Measurements from ENCODE around the gene ACBD6.

Gene ACBD6

DNA sequence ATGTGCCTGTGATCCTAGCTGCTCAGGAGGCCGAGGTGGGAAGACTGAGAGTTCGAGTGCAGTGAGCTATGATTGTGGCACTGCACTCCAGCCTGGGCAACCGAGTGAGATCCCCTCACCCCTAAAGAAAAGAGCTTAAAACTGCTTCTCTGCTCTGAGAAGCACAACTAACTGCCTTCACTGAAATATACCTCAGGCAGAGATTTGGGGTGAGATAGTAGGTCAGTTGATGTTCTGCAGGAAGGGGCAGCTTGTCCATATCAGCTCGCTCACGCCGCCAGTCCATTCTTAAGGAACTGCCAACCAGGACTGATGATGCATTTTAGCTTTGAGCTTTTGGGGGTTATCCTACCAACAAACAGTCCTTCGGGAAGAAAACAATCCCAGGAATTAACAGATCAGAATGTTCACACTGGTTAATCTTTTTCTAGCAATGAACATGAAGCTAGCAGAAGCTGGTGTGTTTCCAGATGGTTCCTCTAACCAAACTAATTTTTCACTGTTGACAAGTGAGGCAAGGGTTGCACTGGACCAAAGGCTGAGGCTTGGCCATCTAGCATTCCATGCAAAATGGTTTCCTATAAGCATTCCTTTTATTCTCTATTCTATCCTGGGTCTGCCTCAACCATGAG lies 240.7 kb downstream of the ACBD6 start:
- Histone ChIP-seq H3K4me3 (ENCODE audit: low read length) (no peak overlapping the region), H3K36me3 (ENCODE audit: insufficient read depth, low read depth, low read length) (no peaks in the 10 kb centered on the region), H3K9me3 (ENCODE audit: insufficient read depth, low read depth, low read length) (no peaks in the 10 kb centered on the region), H3K27ac (ENCODE audit: low read length) (no peak overlapping the region), H3K9ac (ENCODE audit: low read depth, low read length) (no peak overlapping the region), H3K4me1 (ENCODE audit: insufficient read depth, low read length) (no peaks in the 10 kb centered on the region; the same call in 1 of the 2 replicates), H3K27me3 (ENCODE audit: insufficient read depth, low read length) (peaks cover 3% of the 10 kb centered on the region; the same call in 1 of the 2 replicates)

DNA sequence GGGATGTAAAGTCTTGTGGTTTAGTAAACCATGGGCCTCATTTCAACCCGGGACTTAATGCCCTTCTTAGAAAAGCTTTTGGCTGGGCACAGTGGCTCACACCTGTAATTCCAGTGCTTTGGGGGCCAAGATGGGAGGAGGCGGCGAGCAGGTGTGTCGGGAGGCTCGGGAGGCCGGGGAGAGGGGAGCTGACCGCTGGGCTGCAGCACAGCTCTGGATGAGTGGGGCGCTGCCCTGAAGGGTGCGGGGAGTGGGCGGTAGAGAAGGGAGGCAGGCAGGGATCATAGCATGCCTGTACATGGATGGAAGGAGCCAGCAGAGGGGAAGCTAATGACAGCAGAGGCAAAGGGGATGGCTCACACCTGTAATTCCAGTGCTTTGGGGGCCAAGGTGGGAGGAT lies 241.3 kb downstream of the ACBD6 start:
- Histone ChIP-seq H3K9ac (ENCODE audit: low read depth, low read length) (no peak overlapping the region), H3K27me3 (ENCODE audit: insufficient read depth, low read length) (peaks cover 3% of the 10 kb centered on the region; the same call in 1 of the 2 replicates), H3K9me3 (ENCODE audit: insufficient read depth, low read depth, low read length) (no peaks in the 10 kb centered on the region)

DNA sequence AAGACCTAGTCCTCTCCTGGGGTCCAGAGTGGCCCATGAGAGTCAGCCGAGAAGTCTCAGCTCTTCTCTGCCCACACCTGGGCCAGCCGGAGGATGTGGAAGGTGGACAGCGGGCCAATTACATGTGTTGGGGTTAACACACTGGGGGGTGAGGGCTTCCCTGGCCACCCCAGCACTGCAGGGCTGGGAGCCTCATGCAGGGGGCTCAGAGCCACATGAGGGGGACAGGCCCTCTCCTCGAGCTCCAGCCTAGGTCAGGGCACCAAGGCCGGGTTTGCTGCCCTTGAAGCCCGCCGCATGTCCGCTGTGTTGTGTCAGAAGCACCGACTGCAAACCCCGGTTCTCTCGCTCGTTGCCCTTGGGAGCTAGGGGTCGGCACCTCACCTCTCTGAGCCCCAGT lies 241.8 kb downstream of the ACBD6 start:
- H3K4me1 ChIP-seq (ENCODE audit: insufficient read depth, low read length): no peaks in the 10 kb centered on the region; the same call in 1 of the 2 replicates
- no peak overlapping the region for H3K27ac ChIP-seq (ENCODE audit: low read length)
- peaks cover 3% of the 10 kb centered on the region; the same call in 1 of the 2 replicates for H3K27me3 ChIP-seq (ENCODE audit: insufficient read depth, low read length)
- no peak overlapping the region for H3K4me3 ChIP-seq (ENCODE audit: low read length)
- H3K36me3 ChIP-seq (ENCODE audit: insufficient read depth, low read depth, low read length): no peaks in the 10 kb centered on the region
- no peaks in the 10 kb centered on the region for H3K9me3 ChIP-seq (ENCODE audit: insufficient read depth, low read depth, low read length)
- H3K9ac ChIP-seq (ENCODE audit: low read depth, low read length): no peak overlapping the region

More for the DNA sequence above, 241.3 kb downstream of the ACBD6 start:
- Histone ChIP-seq H3K4me1 (ENCODE audit: insufficient read depth, low read length) (no peaks in the 10 kb centered on the region; the same call in 1 of the 2 replicates), H3K36me3 (ENCODE audit: insufficient read depth, low read depth, low read length) (no peaks in the 10 kb centered on the region), H3K27ac (ENCODE audit: low read length) (no peak overlapping the region), H3K4me3 (ENCODE audit: low read length) (no peak overlapping the region)

DNA sequence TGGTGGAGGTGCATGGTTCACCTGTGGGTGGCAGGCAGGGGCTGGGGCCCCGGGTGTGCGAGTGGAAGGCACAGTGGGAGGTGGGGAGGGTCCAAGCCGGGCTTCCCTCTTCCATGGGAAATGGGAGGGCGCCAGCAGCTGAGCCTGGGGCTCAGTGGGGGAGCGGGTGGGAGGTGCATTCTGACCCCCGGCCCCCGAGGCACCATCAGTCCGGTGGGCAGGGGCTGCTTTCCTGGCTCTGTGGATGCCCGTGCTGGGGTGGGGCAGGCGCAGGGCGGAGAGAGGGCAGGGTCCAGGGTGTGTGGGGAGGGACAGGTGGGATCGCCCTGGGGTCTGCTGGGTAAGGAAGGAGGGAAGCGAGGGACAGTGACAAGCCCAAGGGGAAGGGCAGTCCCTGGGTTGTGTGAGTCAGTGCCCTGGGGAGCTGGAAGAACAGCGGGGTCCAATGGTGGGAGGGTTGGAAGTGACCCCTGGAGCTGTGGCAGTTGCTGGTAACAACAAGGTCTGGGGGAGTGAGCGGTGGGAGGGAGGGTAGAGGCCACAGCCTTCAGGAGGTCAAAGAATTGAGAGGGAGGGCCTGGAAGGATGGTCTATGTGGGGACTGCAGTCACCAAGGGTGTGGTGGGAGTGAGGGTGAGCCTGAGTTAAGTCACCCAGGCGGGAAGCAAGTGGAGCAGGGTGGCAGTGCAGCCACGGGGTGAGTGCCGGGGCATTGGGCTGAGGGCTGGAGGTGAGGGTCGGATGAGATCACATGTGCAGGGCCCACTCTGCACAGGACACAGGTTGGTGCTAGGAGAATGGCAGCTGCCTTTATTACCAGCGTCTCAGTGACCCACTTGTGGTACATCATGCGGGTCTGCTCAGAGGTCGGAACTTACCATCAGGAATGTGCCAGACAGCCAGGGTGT lies 242.7 kb downstream of the ACBD6 start:
- no peak overlapping the region for H3K4me3 ChIP-seq (ENCODE audit: low read length)
- no peaks in the 10 kb centered on the region for H3K36me3 ChIP-seq (ENCODE audit: insufficient read depth, low read depth, low read length)
- peaks cover 3% of the 10 kb centered on the region; the same call in 1 of the 2 replicates for H3K27me3 ChIP-seq (ENCODE audit: insufficient read depth, low read length)
- H3K4me1 ChIP-seq (ENCODE audit: insufficient read depth, low read length): no peaks in the 10 kb centered on the region; the same call in 1 of the 2 replicates
- no peak overlapping the region for H3K9ac ChIP-seq (ENCODE audit: low read depth, low read length)
- no peaks in the 10 kb centered on the region for H3K9me3 ChIP-seq (ENCODE audit: insufficient read depth, low read depth, low read length)
- no peak overlapping the region for H3K27ac ChIP-seq (ENCODE audit: low read length)

DNA sequence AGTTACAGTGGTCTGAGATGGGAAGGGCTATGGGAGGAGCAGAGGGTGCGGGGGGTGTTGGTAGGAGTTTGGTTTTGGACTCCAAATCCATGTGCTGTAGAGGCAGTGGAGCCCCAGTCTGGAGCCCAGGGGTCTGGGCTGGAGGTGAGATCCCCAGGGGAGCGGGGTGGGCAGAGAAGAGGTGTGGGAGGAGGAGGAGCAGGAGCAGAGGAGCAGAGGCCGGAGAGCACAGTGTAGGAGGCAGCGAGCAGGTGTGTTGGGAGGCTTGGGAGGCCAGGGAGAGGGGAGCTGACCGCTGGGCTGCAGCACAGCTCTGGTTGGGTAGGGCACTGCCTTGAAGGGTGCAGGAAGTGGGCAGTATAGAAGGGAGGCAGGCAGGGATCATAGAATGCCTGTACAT lies 243.4 kb downstream of the ACBD6 start:
- Histone ChIP-seq H3K4me1 (ENCODE audit: insufficient read depth, low read length) (peaks cover under 1% of the 10 kb centered on the region; the same call in 1 of the 2 replicates), H3K9me3 (ENCODE audit: insufficient read depth, low read depth, low read length) (no peaks in the 10 kb centered on the region), H3K9ac (ENCODE audit: low read depth, low read length) (no peak overlapping the region), H3K4me3 (ENCODE audit: low read length) (no peak overlapping the region), H3K36me3 (ENCODE audit: insufficient read depth, low read depth, low read length) (no peaks in the 10 kb centered on the region), H3K27me3 (ENCODE audit: insufficient read depth, low read length) (peaks cover 3% of the 10 kb centered on the region; the same call in 1 of the 2 replicates), H3K27ac (ENCODE audit: low read length) (no peak overlapping the region)

DNA sequence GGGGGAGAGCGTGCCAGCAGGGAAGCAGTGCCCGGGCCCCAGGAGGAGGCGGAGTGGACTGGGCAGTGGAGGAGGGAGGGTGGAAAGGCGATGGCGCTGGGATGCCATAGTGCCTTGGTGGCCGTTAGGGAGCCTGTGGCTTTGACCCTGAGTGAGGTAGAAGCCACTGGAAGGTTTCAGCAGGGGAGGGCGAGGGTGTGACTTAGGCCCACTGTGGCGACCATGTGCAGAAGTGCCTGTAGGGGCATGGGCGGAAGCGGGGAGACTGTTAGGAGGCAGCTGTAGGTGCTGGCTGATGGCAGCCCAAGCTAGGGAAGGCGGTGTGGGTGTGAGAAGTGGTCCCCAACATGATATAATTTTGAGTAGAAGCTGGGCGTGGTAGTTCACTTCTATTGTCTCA lies 244.1 kb downstream of the ACBD6 start:
- H3K4me1 ChIP-seq (ENCODE audit: insufficient read depth, low read length): peaks cover 4% of the 10 kb centered on the region; the same call in 1 of the 2 replicates
- no peak overlapping the region for H3K27ac ChIP-seq (ENCODE audit: low read length)
- no peak overlapping the region for H3K4me3 ChIP-seq (ENCODE audit: low read length)
- H3K9ac ChIP-seq (ENCODE audit: low read depth, low read length): no peak overlapping the region
- peaks cover 3% of the 10 kb centered on the region; the same call in 1 of the 2 replicates for H3K27me3 ChIP-seq (ENCODE audit: insufficient read depth, low read length)
- H3K36me3 ChIP-seq (ENCODE audit: insufficient read depth, low read depth, low read length): no peaks in the 10 kb centered on the region
- no peaks in the 10 kb centered on the region for H3K9me3 ChIP-seq (ENCODE audit: insufficient read depth, low read depth, low read length)

DNA sequence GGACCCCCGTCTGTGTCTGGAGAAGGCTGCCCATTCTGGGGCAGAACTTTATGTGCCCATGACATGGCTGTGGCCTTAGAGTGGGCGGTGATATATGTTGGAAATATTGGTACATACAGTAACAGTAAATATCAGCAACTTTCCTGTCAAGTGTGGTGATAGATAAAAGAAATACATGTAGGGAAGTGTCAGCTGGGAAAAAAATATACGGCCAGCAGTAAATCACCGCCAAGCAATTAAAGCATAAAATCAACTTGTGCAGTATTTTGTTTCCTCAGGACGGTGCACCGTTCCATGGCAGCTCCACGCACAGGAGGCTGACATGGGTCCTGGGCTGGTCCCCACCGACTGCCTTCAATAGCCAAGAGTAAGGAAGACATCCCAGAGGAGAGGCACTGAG lies 244.9 kb downstream of the ACBD6 start:
- peaks cover 6% of the 10 kb centered on the region; the same call in 1 of the 2 replicates for H3K4me1 ChIP-seq (ENCODE audit: insufficient read depth, low read length)
- peaks cover 3% of the 10 kb centered on the region; the same call in 1 of the 2 replicates for H3K27me3 ChIP-seq (ENCODE audit: insufficient read depth, low read length)
- no peaks in the 10 kb centered on the region for H3K9me3 ChIP-seq (ENCODE audit: insufficient read depth, low read depth, low read length)
- H3K27ac ChIP-seq (ENCODE audit: low read length): no peak overlapping the region
- no peaks in the 10 kb centered on the region for H3K36me3 ChIP-seq (ENCODE audit: insufficient read depth, low read depth, low read length)
- H3K9ac ChIP-seq (ENCODE audit: low read depth, low read length): no peak overlapping the region
- H3K4me3 ChIP-seq (ENCODE audit: low read length): no peak overlapping the region

DNA sequence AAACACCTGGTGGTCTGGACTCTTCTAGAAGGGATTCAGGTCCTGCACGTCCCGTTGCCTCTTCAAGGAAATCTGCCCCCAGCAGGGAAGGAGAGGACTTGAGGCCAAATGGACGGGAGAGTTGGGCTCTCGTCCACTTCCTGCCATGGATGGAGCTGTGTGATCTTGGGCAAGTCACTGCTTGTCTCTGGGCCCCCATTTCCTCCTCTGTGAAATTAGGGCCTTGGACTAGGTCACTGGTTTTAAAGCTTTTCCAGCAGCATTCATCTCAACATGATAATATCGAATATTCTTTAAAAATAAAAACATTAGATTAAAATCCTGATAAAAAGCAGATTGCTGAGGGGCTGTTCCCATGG lies 245.4 kb downstream of the ACBD6 start:
- no peak overlapping the region for H3K9ac ChIP-seq (ENCODE audit: low read depth, low read length)

DNA sequence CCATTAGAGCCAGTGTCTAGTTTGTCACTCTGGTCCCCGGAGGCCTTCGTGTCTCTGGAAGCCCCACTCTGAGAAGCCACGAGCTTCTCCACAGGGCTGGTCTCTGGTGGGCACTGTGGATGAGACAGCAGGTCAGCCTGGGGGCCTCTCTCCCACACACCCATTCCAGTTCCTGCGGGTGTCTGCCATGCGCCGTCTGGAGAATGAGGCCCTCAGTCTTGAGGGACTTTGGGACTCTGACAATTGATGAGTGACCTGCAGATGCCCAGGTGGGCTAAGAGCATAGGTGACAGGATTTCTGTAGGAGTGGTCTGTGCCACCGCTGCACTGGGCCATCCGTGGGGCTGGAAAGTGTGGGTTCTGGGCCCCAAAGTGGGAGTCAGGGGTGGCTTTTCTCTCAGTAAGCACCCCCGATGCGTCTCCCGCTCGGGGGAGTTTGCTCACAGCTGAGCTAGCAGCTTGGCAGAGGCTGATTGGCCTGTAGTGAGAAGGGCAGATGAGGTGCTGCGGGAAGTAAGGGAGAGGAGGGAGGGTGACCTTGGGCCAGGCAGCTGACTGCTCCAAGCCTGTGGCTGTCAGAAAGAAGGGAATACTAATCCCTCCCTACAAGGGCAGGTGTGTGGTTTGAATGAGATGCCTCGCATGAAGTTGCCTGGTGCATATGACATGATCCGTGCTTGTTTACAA lies 245.9 kb downstream of the ACBD6 start:
- Histone ChIP-seq H3K4me3 (ENCODE audit: low read length) (no peak overlapping the region), H3K27ac (ENCODE audit: low read length) (no peak overlapping the region), H3K27me3 (ENCODE audit: insufficient read depth, low read length) (peaks cover 2% of the 10 kb centered on the region; the same call in 1 of the 2 replicates), H3K4me1 (ENCODE audit: insufficient read depth, low read length) (peaks cover 6% of the 10 kb centered on the region; the same call in 1 of the 2 replicates), H3K36me3 (ENCODE audit: insufficient read depth, low read depth, low read length) (no peaks in the 10 kb centered on the region), H3K9ac (ENCODE audit: low read depth, low read length) (no peak overlapping the region), H3K9me3 (ENCODE audit: insufficient read depth, low read depth, low read length) (no peaks in the 10 kb centered on the region)

More for the DNA sequence above, 245.4 kb downstream of the ACBD6 start:
- Histone ChIP-seq H3K36me3 (ENCODE audit: insufficient read depth, low read depth, low read length) (no peaks in the 10 kb centered on the region), H3K4me3 (ENCODE audit: low read length) (no peak overlapping the region), H3K27ac (ENCODE audit: low read length) (no peak overlapping the region), H3K9me3 (ENCODE audit: insufficient read depth, low read depth, low read length) (no peaks in the 10 kb centered on the region), H3K4me1 (ENCODE audit: insufficient read depth, low read length) (peaks cover 6% of the 10 kb centered on the region; the same call in 1 of the 2 replicates), H3K27me3 (ENCODE audit: insufficient read depth, low read length) (peaks cover 3% of the 10 kb centered on the region; the same call in 1 of the 2 replicates)

DNA sequence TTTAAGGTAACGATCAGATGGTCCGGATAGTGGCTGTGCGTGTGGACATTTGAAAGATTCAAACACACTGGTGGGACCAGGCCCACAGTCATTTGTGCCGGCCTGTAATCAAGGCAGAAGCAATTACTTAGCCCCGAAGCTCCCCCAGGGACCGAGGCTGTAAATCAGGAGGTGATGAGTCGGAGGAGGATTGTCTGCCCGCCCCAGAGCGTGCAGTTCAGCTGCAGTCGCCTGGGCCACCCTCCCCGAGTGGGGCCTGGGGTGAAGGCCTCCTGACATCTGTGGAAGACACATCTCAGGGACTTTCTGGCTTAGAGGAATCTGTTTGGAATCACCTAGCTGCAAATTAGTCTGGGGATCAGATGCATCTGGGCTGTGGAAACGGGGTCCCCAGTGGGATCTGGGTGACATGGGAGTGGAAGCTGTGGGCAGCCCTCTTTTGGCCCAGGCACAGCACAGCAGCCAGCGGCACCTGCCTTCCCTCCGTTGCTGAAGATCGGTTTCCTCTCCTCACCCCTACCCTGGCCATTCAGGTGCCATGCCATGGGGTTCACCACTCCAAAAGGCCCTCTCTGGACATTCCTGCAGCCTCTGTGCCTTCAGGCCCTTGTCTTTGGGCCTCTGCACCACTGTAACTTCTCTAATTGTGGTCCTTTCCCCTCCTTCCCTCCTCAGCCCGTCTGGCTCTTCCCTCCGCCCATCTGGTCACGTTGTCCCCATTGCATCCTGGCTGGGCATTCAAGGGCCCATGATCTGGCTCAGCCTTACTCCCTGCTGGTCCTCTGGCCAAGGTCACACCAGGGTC lies 246.6 kb downstream of the ACBD6 start:
- H3K9me3 ChIP-seq (ENCODE audit: insufficient read depth, low read depth, low read length): no peaks in the 10 kb centered on the region
- H3K27ac ChIP-seq (ENCODE audit: low read length): no peak overlapping the region
- peaks cover 6% of the 10 kb centered on the region; the same call in 1 of the 2 replicates for H3K4me1 ChIP-seq (ENCODE audit: insufficient read depth, low read length)
- H3K4me3 ChIP-seq (ENCODE audit: low read length): no peak overlapping the region
- H3K27me3 ChIP-seq (ENCODE audit: insufficient read depth, low read length): no peaks in the 10 kb centered on the region
- no peaks in the 10 kb centered on the region for H3K36me3 ChIP-seq (ENCODE audit: insufficient read depth, low read depth, low read length)
- H3K9ac ChIP-seq (ENCODE audit: low read depth, low read length): no peak overlapping the region

DNA sequence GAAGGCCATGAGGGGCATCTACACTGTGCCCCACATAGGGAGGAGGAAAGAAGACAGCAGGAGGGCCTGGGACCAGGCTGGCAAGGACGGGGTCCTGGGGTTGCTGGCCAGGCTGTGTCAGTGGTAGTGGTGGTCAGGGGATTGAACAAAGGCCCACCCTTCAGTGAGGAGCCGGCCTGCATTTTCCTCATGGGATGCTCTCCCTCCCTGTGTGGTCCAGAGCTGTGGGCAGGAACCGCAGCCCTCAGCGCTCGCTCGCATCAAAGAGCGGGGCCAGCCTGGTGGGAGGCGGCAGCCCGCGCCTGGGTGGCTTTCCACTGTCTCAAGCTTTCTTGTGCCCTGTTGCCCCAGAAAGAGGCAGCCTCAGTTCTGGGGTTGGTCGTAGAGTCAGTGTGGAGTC lies 247.5 kb downstream of the ACBD6 start:
- no peaks in the 10 kb centered on the region for H3K36me3 ChIP-seq (ENCODE audit: insufficient read depth, low read depth, low read length)
- H3K27me3 ChIP-seq (ENCODE audit: insufficient read depth, low read length): no peaks in the 10 kb centered on the region
- H3K9me3 ChIP-seq (ENCODE audit: insufficient read depth, low read depth, low read length): no peaks in the 10 kb centered on the region
- no peak overlapping the region for H3K4me3 ChIP-seq (ENCODE audit: low read length)
- no peak overlapping the region for H3K9ac ChIP-seq (ENCODE audit: low read depth, low read length)
- H3K4me1 ChIP-seq (ENCODE audit: insufficient read depth, low read length): peaks cover 6% of the 10 kb centered on the region; the same call in 1 of the 2 replicates
- no peak overlapping the region for H3K27ac ChIP-seq (ENCODE audit: low read length)
